Smooth muscle cell of the brain vasculature (primary cell): ENCODE data around the gene C1QL3.

Source experiments
- DNase-seq: peaks from one replicate; pipeline ENCODE4 v3.0.0-alpha.2; 2012; ENCODE audit warnings: low read depth, low spot score

Gene C1QL3

GRCh38 chr10:16521311-16522016, at the start of gene C1QL3:
Gene C1QL3 (minus strand): TSS chr10:16521879. CDS start chr10:16521065, 814 bp downstream.
- DNase-seq = no peak

GRCh38 chr10:16570731-16571130, 49.1 kb upstream of the C1QL3 start:
- DNase-seq = no peak

GRCh38 chr10:16566202-16566805, 44.6 kb upstream of the C1QL3 start:
- DNase-seq = no peak

GRCh38 chr10:16565604-16566003, 43.9 kb upstream of the C1QL3 start:
- no peak for DNase-seq

- DNase-seq = no peak
These were observed 41.2 kb upstream of the C1QL3 start for GRCh38 chr10:16562891-16563290.

GRCh38 chr10:16559236-16559773, 37.6 kb upstream of the C1QL3 start:
- DNase-seq = no peak

- DNase-seq = no peak
These were observed 26.3 kb upstream of the C1QL3 start for GRCh38 chr10:16547973-16548372.

- no peak for DNase-seq
These were observed 23.5 kb upstream of the C1QL3 start for GRCh38 chr10:16545116-16545736.

GRCh38 chr10:16544591-16544990, 22.9 kb upstream of the C1QL3 start:
- no peak for DNase-seq

- no peak for DNase-seq
These were observed 22.4 kb upstream of the C1QL3 start for GRCh38 chr10:16544099-16544498.

- DNase-seq = no peak
These were observed 14.5 kb upstream of the C1QL3 start for GRCh38 chr10:16536155-16536554.

GRCh38 chr10:16529853-16530252, 8.2 kb upstream of the C1QL3 start:
- DNase-seq = no peak

GRCh38 chr10:16527452-16527851, 5.8 kb upstream of the C1QL3 start:
- no peak for DNase-seq

GRCh38 chr10:16520900-16521299, 779 bp downstream of the C1QL3 start:
- no peak for DNase-seq

- no peak for DNase-seq
These were observed 1.5 kb downstream of the C1QL3 start for GRCh38 chr10:16519908-16520861.

- no peak for DNase-seq
These were observed 2.3 kb downstream of the C1QL3 start for GRCh38 chr10:16519250-16519907.

- DNase-seq = no peak
These were observed 2.9 kb downstream of the C1QL3 start for GRCh38 chr10:16518822-16519221.

GRCh38 chr10:16510843-16511242, 10.8 kb downstream of the C1QL3 start:
- no peak for DNase-seq

GRCh38 chr10:16509996-16510395, 11.7 kb downstream of the C1QL3 start:
- no peak for DNase-seq

- DNase-seq = no peak
These were observed 16.5 kb downstream of the C1QL3 start for GRCh38 chr10:16505161-16505560.

- no peak for DNase-seq
These were observed 23.8 kb downstream of the C1QL3 start for GRCh38 chr10:16497911-16498310.
